H1 (cell line): ENCODE results near the gene TINAGL1. TPM values are rescaled to one million over a fixed set of nuclear protein-coding genes. Genes with fewer than 3 reads are reported as not detected.

Source experiments
- CHD1 ChIP-seq: IDR thresholded peaks from 2 replicates; pipeline ENCODE4 v1.6.1; 2012; ENCODE audit warnings: low read depth, low read length, improper control_type of control experiment
- TAF7 ChIP-seq: optimal IDR thresholded peaks from 2 replicates; pipeline ENCODE3; 2011; ENCODE audit warnings: low read depth, mild to moderate bottlenecking, inconsistent platforms, low read length, moderate library complexity, borderline replicate concordance
- polyA plus RNA-seq, 7 experiments: library from polyadenylated mRNA; depleted of rRNA in 3 of 7; stranded (reverse) in 5 of 7; unstranded in 2 of 7; fragments of >200 nt in 5 of 7; fragments of 200-250 nt in 2 of 7; gene quantifications; 1 replicate in 5 of 7; 2 replicates in 1 of 7; 4 replicates in 1 of 7; pipeline versions ENCODE4 v1.2.1 to v1.2.3, GENCODE V29; 2011 to 2013; ENCODE audit warnings: missing spikeins in 2 of 7, mixed read lengths in 2 of 7
- total RNA-seq: library from RNA; stranded (reverse); fragmentation: NEBNext Ultra II Directional; extraction: Animal tissue kit (Norgen Biotek cat#: 25700); gene quantifications from 2 replicates; pipeline ENCODE4 v1.2.1, GENCODE V29; 2021

The TINAGL1 gene
- total and polyA plus RNA-seq, 2 of the 8 experiments (the other 6 are each of a cell fraction or from before 2014, with no cell fraction given), result 11.2 to 21.7 TPM

- TF ChIP-seq CHD1 (no peak), TAF7 (no peak)
Observed at GRCh38 chr1:31571340-31572295, 4.7 kb upstream of the TINAGL1 start (continued).
